Measurements from ENCODE around the gene LRRC75A. TPM values are rescaled to one million over a fixed set of nuclear protein-coding genes. Genes with fewer than 3 reads are reported as not detected.

Gene LRRC75A
- polyA plus RNA-seq, 3 donors = 4.1 to 4.9 (median 4.4) TPM

- DNase-seq (ENCODE audit: extremely low read depth in 1 of 11, low read depth in 9 of 11, low spot score in 4 of 11) = no peak
These were observed 13.3 kb downstream of the LRRC75A start for GRCh38 chr17:16478649-16479048.

GRCh38 chr17:16477666-16478065 lies 14.3 kb downstream of the LRRC75A start:
- DNase-seq (ENCODE audit: extremely low read depth in 1 of 11, low read depth in 9 of 11, low spot score in 4 of 11) = no peak

GRCh38 chr17:16477255-16477654 lies 14.7 kb downstream of the LRRC75A start:
- DNase-seq (ENCODE audit: extremely low read depth in 1 of 11, low read depth in 9 of 11, low spot score in 4 of 11) = no peak

DNA sequence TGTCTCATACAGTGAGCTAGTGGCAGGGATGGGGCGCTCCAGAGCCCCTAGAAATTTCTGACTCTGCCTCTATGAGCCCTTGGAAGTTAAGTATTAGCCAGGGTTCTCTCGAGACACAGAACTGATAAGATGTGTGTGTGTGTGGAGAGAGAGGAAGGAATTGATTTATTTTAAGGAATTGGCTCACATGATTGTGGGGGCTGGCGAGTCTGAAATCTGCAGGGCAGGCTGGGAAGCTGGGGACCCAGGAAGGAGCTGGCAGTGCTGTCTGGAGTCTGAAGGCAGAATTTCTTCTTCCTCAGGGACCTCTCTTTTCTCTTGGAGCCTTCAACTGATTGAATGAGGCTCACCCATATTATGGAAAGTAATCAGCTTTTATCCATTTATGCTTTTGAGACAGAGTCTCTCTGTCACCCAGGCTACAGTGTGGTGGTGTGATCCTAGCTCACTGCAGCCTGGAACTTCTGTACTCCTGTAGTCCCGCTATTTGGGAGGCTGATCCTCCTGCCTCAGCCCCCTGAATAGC lies 16.8 kb downstream of the LRRC75A start:
- no peak for DNase-seq (ENCODE audit: extremely low read depth in 1 of 11, low read depth in 9 of 11, low spot score in 4 of 11)

DNA sequence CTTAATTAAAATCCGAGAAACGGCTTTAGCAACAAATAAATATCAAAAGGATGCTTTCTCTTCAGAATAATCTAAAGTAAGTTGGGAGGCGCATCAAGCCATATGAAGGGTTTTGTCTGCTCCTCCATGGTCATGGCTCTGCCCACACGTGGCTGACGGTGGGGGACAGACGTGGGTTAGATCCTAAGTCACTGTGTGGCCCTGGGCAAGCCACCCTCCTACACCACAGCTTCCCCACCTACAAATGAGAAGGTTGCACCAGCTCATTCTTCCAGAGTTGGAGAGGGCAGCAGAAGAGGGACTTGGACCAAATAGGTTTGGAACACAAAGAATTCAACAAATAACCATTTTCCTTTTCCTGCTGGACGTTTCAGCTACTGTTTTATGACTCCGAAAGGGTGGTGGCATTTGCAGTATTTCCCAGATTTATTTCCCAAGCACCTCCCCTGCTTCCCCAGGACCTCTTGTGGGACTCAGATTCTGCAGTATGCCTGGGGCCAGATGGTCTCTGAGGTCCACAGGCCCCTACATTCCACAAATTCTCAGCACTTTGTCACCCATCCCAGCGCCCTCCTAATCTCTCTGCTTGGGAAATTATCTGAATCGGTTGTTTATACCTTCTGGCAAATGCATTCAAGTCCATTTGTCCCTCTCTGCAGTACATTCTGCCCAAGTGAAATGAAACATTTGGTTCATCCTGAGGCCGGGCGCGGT lies 17.8 kb downstream of the LRRC75A start:
- no peak for DNase-seq (ENCODE audit: extremely low read depth in 1 of 11, low read depth in 9 of 11, low spot score in 4 of 11)

DNA sequence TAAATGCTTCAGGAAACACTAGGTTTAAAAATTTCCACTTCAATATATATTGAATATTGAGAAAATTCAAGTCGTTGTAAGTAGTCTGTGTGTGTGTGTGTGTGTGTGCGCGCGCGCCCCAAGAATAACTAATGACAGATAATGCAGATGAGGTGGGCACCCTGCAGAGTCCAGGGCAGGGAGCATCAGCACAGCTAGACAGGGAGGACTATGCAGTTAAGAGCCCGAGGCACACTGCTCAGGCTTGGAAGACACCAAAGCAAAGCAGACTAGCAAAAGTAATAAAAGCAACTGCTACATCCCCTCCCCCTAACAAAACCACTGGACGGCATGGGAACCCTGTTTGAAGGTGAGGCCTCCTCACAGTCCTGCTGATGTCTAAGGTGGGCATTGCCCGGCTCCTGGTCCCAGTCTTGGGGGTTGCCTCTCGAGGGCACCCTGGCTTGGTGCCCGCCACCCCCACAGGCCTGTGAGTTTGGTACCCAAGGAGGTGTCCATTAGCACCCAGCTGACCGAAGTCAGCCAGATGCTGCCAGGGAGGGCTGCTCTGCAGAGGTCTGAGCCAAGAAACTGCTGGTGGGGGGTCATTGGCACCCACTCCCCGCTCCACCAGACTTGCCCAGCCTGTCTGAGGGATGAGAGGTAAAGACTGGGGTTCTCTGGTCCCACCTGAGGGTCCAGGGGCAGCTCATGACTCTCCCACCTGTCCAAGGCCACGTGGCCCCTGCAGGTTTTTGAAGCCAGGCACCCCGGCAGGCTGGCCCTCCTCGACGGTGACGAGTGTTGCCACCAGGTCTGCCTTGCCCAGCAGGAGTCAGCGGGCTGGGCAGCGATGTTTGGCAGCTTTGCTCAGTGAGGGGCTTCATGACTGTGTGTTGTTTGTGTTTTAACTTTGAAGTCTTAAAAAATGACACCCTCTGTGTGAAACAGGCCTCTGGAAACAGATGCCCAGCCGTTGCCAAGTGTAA lies 18.7 kb downstream of the LRRC75A start:
- no peak for DNase-seq (ENCODE audit: extremely low read depth in 1 of 11, low read depth in 9 of 11, low spot score in 4 of 11)

DNA sequence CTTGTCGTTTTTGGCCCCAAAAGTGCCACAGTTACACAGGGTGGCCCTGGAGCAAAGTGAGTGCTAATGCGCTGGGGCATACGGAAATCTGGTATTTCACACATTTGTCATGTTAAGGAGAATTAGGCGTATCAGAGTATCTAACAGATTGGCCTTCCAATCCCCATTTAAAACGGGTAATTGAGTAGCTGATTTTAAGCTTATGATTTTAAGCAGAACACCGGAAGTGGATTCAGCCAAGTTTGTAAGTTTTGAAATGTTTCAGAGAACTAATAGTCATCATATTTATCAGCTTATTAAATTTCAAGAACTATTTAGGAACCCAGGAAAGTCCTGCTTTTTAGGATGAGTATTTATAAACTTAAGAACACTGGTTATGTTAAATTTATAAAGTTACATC lies 19.5 kb downstream of the LRRC75A start:
- DNase-seq (ENCODE audit: extremely low read depth in 1 of 11, low read depth in 9 of 11, low spot score in 4 of 11) = no peak

GRCh38 chr17:16471295-16471694 lies 20.7 kb downstream of the LRRC75A start:
- DNase-seq (ENCODE audit: extremely low read depth in 1 of 11, low read depth in 9 of 11, low spot score in 4 of 11) = no peak

GRCh38 chr17:16470265-16470664 lies 21.7 kb downstream of the LRRC75A start:
- DNase-seq (ENCODE audit: extremely low read depth in 1 of 11, low read depth in 9 of 11, low spot score in 4 of 11) = no peak

- no peak for DNase-seq (ENCODE audit: extremely low read depth in 1 of 11, low read depth in 9 of 11, low spot score in 4 of 11)
These were observed 23.5 kb downstream of the LRRC75A start for GRCh38 chr17:16468428-16468992.

GRCh38 chr17:16467886-16468285 lies 24.1 kb downstream of the LRRC75A start:
- no peak for DNase-seq (ENCODE audit: extremely low read depth in 1 of 11, low read depth in 9 of 11, low spot score in 4 of 11)

GRCh38 chr17:16467044-16467443 lies 24.9 kb downstream of the LRRC75A start:
- no peak for DNase-seq (ENCODE audit: extremely low read depth in 1 of 11, low read depth in 9 of 11, low spot score in 4 of 11)

DNA sequence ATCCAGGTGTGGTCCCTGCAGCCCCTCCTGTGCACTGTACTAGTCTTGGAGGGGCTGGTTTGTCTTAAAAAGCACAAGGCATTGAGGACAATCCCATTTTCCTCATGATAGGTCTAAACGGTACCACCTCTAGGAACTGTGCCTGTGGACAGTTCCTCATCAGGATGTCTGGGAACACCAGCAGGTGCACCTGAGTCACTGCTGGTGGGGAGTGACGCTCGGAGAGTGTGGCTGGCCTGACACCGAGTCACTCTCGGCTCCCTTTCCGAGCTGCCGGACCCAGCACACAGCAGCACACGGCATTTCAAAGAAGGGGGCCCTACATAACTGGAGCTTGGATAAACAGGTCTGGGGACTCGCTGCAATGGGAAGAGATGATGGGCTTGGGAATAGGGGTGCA lies 25.6 kb downstream of the LRRC75A start:
- no peak for DNase-seq (ENCODE audit: extremely low read depth in 1 of 11, low read depth in 9 of 11, low spot score in 4 of 11)

GRCh38 chr17:16465861-16466338 lies 26.1 kb downstream of the LRRC75A start:
- DNase-seq (ENCODE audit: extremely low read depth in 1 of 11, low read depth in 9 of 11, low spot score in 4 of 11) = no peak

DNA sequence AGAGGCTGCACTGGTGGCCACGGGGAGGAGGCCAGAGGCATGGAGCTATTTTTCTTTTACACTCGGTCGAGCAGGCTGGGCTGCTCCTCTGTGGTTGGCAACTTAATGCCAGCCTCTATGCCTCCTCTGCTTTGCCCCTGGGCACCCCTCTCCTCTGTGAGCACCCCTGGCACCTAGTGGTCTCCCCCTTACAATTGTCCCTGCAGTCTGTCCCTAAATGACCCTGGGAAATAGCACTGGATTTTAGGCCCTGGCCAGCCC lies 27.0 kb downstream of the LRRC75A start:
- DNase-seq (ENCODE audit: extremely low read depth in 1 of 11, low read depth in 9 of 11, low spot score in 4 of 11) = no peak

GRCh38 chr17:16464303-16465051 lies 27.5 kb downstream of the LRRC75A start:
- no peak for DNase-seq (ENCODE audit: extremely low read depth in 1 of 11, low read depth in 9 of 11, low spot score in 4 of 11)

DNA sequence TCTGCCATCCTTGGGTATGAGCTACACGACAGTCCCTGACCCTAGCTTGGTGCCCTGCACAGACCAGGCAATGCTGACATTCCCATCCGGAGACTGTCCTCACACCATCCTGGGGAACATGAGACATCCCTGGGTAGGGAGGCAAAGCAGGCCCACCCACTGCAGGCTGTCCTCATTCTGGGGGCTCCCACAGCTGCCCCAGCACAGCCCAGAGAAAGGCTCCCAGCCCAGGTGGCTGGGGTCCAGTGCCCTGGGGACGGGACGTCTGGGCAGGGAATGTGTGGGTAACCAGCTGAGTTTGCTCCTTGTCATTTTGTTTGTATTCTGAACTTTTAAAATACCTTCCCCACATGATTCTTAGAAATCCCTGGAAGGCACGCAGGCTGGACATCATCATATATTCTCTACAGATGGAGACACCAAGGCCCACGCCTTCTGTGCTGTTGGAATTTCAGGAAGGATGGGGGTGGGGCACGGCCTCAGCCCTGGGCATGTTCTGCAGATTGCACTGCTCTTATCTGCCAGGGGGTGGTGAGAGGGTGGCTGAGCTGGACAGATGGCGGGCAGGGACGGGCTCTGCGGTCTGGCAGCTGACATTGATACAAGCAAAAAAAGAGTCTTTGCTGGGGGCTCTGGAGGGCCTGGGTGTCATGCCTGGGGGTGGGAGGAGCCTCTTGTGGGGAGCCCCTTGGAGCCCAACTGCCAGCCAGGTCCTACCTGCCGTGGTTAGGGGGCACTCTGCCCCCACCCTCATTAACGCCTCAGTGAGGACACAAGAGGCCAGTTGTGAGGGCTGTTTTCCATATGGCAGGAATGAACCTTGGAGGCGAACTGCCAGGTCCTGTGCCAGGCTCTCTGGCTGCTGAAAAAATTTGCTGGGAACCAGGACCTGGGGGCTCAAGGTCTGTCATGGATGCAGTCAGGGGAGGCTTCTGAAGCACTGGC lies 28.4 kb downstream of the LRRC75A start:
- DNase-seq (ENCODE audit: extremely low read depth in 1 of 11, low read depth in 9 of 11, low spot score in 4 of 11) = peak in 2 of 11 donors; percentile 43 to 63
